A549 (cell line): ENCODE measurements around the gene KPNA5. TPM values are rescaled to one million over a fixed set of nuclear protein-coding genes. Genes with fewer than 3 reads are reported as not detected.

Experiments used
- ATAC-seq, 2 experiments: fragments of 200-7000 bp in 1 of 2; fragments of >200 bp in 1 of 2; cut with Nextera tagmentation in 1 of 2; cut with Tn5 transposase in 1 of 2; 3 replicates each; pipeline versions ENCODE4 v1.8.0 to v1.9.1; 2018 to 2020; ENCODE audit warnings: mild to moderate bottlenecking in 1 of 2, moderate library complexity in 1 of 2
- CTCF ChIA-PET: fragments of 300-600 bp; sonication (Branson Sonifier 250); formaldehyde crosslinking; extraction: SDS; loops from one replicate; lab custom pipeline; 2021; ENCODE audit warnings: antibody characterized with exemption, inconsistent platforms; lab: Yijun Ruan, JAX
- POLR2A ChIA-PET: fragments of 350-600 bp; formaldehyde crosslinking; extraction: SDS; loops from one replicate; lab custom pipeline; 2021; ENCODE audit warnings: antibody characterized with exemption, inconsistent platforms; lab: Yijun Ruan, JAX
- DNase-seq, 2 experiments: peaks; one replicate each; pipeline versions ENCODE4 v3.0.0 to v3.0.0-alpha.2; 2011 to 2016; ENCODE audit warnings: low read depth in 1 of 2, low spot score in 1 of 2
- FAIRE-seq: peaks from 2 replicates; lab custom pipeline; 2011; peaks lifted over from hg19 to GRCh38; lab: Jason Lieb, UNC
- H3K27ac ChIP-seq, 2 experiments: fragments of >200 bp; sonication (Bioruptor Twin); formaldehyde crosslinking; 3 replicates each; pipeline ENCODE4 v1.5.1; 2016 to 2017
- H3K4me1 ChIP-seq: fragments of >200 bp; sonication (Bioruptor Twin); formaldehyde crosslinking; 3 replicates; pipeline ENCODE4 v1.6.1; 2016
- H3K4me2 ChIP-seq: fragments of >200 bp; sonication (Bioruptor Twin); formaldehyde crosslinking; 3 replicates; pipeline ENCODE4 v1.6.1; 2016
- H3K4me3 ChIP-seq: fragments of >200 bp; sonication (Bioruptor Twin); formaldehyde crosslinking; 3 replicates; pipeline ENCODE4 v1.5.1; 2016
- H3K9me3 ChIP-seq: fragments of >200 bp; sonication (Bioruptor Twin); formaldehyde crosslinking; 3 replicates; pipeline ENCODE4 v1.6.1; 2016
- CEBPB ChIP-seq, 2 experiments: fragments of >200 bp in 1 of 2; sonication (Bioruptor Twin) in 1 of 2; formaldehyde crosslinking in 1 of 2; IDR thresholded peaks; 2 replicates each; pipeline ENCODE4 v1.6.1; 2012 to 2016
- EHMT2 ChIP-seq: fragments of 200-600 bp; sonication (generic); IDR thresholded peaks from 2 replicates; pipeline ENCODE4 v1.6.1; 2016; ENCODE audit warnings: antibody characterized with exemption, low read depth, mild to moderate bottlenecking, moderate library complexity
- ELK1 ChIP-seq: fragments of 150-350 bp; IDR thresholded peaks from 2 replicates; pipeline ENCODE4 v1.6.1; 2014; ENCODE audit warnings: low read depth, mild to moderate bottlenecking, low read length
- FOXS1 ChIP-seq: fragments of 250-450 bp; sonication (Bioruptor Pico); IDR thresholded peaks from 2 replicates; pipeline ENCODE4 v1.5.0; 2020; ENCODE audit warnings: mild to moderate bottlenecking, moderate library complexity
- HMGXB4 ChIP-seq: fragments of 250-450 bp; sonication (Bioruptor Pico); IDR thresholded peaks from 2 replicates; pipeline ENCODE4 v1.5.0; 2021; ENCODE audit warnings: mild to moderate bottlenecking, moderate library complexity, borderline replicate concordance
- HOXB13 ChIP-seq: fragments of 250-450 bp; sonication (Bioruptor Pico); IDR thresholded peaks from 2 replicates; pipeline ENCODE4 v1.5.0; 2020; ENCODE audit warnings: low read depth, mild to moderate bottlenecking, moderate library complexity
- JUN ChIP-seq, 2 experiments: fragments of >200 bp; sonication (Bioruptor Twin); formaldehyde crosslinking; IDR thresholded peaks; 2 replicates in 1 of 2; 3 replicates in 1 of 2; pipeline ENCODE4 v1.6.1; 2016 to 2017
- MAFK ChIP-seq: fragments of 450-650 bp; IDR thresholded peaks from 2 replicates; pipeline ENCODE4 v1.6.1; 2014; ENCODE audit not compliant: partially characterized antibody
- MYC ChIP-seq: IDR thresholded peaks from 2 replicates; pipeline ENCODE4 v1.6.1; 2012; ENCODE audit warnings: mild to moderate bottlenecking, inconsistent platforms, low read length, improper control_type of control experiment, borderline replicate concordance
- PBX3 ChIP-seq: IDR thresholded peaks from 2 replicates; pipeline ENCODE4 v1.6.1; 2012
- PHF8 ChIP-seq: fragments of 200-600 bp; sonication (generic); IDR thresholded peaks from 2 replicates; pipeline ENCODE4 v1.6.1; 2016; ENCODE audit warnings: low read depth, mild to moderate bottlenecking, antibody characterized with exemption, moderate library complexity, borderline replicate concordance
- SMC3 ChIP-seq: fragments of >200 bp; sonication (Bioruptor Twin); formaldehyde crosslinking; IDR thresholded peaks from 3 replicates; pipeline ENCODE4 v1.6.1; 2018; ENCODE audit warnings: inconsistent platforms
- TFCP2L1 ChIP-seq: fragments of 250-450 bp; sonication (Bioruptor Pico); IDR thresholded peaks from 2 replicates; pipeline ENCODE4 v1.5.0; 2021; ENCODE audit warnings: mild to moderate bottlenecking
- WGBS: methylation state at CpG from one replicate; pipeline ENCODE4 v1.1.6; 2017; ENCODE audit errors: missing lambda C conversion rate; 5-methylcytosine and 5-hydroxymethylcytosine counted together
- polyA plus RNA-seq, 4 experiments: library from polyadenylated mRNA; depleted of rRNA in 3 of 4; stranded (reverse); fragments of >200 nt; fragmentation: RNase III in 1 of 4; extraction: RNeasy Plus Mini Kit Qiagen cat#74134 plus additional on column Dnase treatment in 1 of 4; gene quantifications; 2 replicates in 3 of 4; 3 replicates in 1 of 4; pipeline ENCODE4 v1.2.3, GENCODE V29; 2011 to 2017
- TF ChIP-seq, protein P1 (sequence below): fragments of 450-650 bp; IDR thresholded peaks from 2 replicates; pipeline ENCODE4 v1.6.1; 2014; ENCODE audit warnings: antibody characterized with exemption
- TF ChIP-seq, protein P2 (sequence below): IDR thresholded peaks from 2 replicates; pipeline ENCODE4 v1.6.1; 2012; ENCODE audit warnings: low read depth, borderline replicate concordance
- TF ChIP-seq, protein P3 (sequence below): fragments of 200-600 bp; sonication (generic); IDR thresholded peaks from 2 replicates; pipeline ENCODE4 v1.6.1; 2016; ENCODE audit warnings: antibody characterized with exemption, mild to moderate bottlenecking, moderate library complexity

KPNA5 gene
- polyA plus RNA-seq, 2 of the 4 experiments (the other 2 are of a cell fraction): 2.2 to 4.5 TPM

DNA sequence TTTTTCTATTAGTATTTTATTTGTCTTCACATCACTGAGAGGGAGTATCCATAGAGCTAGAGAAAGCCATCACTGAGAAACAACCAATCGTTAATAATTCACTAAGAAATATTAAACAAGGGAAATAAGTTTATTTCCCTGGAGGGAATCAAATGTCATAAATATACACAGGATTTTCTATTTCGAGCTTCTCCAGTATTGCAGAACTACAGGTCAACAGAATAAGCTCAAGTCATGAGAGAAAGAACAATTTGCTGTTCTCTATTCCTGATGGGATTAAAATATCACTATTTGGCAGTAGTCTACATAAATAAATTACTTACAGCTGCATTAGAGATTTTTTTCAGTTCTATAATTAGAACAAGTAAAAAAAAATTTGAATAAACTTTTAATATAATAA, 86.7 kb downstream of the KPNA5 start (continued):
- TF ChIP-seq PBX3 (no peak), SMC3 (no peak), EHMT2 (no peak), FOXS1 (CRISPR knock-in tag) (no peak), JUN (IDR thresholded peaks at IDR 0.05) (no peak), HOXB13 (CRISPR knock-in tag) (no peak), MAFK (no peak), ELK1 (no peak), TFCP2L1 (CRISPR knock-in tag) (no peak), MYC (no peak)
- TF ChIP-seq, protein P1, sequence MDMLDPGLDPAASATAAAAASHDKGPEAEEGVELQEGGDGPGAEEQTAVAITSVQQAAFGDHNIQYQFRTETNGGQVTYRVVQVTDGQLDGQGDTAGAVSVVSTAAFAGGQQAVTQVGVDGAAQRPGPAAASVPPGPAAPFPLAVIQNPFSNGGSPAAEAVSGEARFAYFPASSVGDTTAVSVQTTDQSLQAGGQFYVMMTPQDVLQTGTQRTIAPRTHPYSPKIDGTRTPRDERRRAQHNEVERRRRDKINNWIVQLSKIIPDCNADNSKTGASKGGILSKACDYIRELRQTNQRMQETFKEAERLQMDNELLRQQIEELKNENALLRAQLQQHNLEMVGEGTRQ: no peak
- TF ChIP-seq, protein P2, sequence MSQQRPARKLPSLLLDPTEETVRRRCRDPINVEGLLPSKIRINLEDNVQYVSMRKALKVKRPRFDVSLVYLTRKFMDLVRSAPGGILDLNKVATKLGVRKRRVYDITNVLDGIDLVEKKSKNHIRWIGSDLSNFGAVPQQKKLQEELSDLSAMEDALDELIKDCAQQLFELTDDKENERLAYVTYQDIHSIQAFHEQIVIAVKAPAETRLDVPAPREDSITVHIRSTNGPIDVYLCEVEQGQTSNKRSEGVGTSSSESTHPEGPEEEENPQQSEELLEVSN: no peak

DNA sequence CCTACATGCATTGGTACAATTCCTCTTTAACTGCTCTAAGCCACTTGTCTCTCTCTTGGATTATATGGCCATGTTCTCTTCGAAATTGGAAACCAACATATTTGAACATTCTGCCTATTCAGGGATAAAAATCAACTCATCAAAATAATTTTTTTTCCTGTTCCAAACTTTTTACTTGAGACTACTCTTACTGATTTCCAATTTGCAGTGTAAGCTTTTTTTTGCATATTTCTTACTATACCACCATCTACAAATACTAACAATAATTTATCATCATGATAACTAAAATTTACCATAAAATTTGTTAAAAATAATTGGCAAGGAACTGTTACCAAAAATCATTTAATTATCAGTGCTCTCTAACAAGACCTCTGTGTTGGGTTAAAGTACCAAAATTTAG, 91.4 kb downstream of the KPNA5 start:
- Histone ChIP-seq H3K27ac (no peak overlapping the region), H3K4me2 (no peak overlapping the region), H3K4me1 (no peaks in the 10 kb centered on the region)
- POLR2A ChIA-PET: no interaction called here
- WGBS: 5% methylated on average over 1 of the region's 1 CpG
- TF ChIP-seq HMGXB4: no peak
- TF ChIP-seq MAFK: peak; percentile 52
- TF ChIP-seq, all 56 proteins: peak for 1
- FAIRE-seq: no peak
- no peak overlapping the region for H3K4me3 ChIP-seq
- no peak for ATAC-seq
- CTCF ChIA-PET: no interaction called here
- no peak for DNase-seq
- H3K9me3 ChIP-seq: no peaks in the 10 kb centered on the region

- POLR2A ChIA-PET: no interaction called here
- TF ChIP-seq, protein P3, sequence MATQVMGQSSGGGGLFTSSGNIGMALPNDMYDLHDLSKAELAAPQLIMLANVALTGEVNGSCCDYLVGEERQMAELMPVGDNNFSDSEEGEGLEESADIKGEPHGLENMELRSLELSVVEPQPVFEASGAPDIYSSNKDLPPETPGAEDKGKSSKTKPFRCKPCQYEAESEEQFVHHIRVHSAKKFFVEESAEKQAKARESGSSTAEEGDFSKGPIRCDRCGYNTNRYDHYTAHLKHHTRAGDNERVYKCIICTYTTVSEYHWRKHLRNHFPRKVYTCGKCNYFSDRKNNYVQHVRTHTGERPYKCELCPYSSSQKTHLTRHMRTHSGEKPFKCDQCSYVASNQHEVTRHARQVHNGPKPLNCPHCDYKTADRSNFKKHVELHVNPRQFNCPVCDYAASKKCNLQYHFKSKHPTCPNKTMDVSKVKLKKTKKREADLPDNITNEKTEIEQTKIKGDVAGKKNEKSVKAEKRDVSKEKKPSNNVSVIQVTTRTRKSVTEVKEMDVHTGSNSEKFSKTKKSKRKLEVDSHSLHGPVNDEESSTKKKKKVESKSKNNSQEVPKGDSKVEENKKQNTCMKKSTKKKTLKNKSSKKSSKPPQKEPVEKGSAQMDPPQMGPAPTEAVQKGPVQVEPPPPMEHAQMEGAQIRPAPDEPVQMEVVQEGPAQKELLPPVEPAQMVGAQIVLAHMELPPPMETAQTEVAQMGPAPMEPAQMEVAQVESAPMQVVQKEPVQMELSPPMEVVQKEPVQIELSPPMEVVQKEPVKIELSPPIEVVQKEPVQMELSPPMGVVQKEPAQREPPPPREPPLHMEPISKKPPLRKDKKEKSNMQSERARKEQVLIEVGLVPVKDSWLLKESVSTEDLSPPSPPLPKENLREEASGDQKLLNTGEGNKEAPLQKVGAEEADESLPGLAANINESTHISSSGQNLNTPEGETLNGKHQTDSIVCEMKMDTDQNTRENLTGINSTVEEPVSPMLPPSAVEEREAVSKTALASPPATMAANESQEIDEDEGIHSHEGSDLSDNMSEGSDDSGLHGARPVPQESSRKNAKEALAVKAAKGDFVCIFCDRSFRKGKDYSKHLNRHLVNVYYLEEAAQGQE: no peak
- TF ChIP-seq CEBPB (IDR thresholded peaks at IDR 0.05) (no peak), PHF8 (no peak)
- DNase-seq (no peak), ATAC-seq (no peak), FAIRE-seq (no peak)
- Histone ChIP-seq H3K27ac (no peak overlapping the region), H3K4me3 (no peak overlapping the region), H3K4me2 (no peak overlapping the region), H3K4me1 (no peaks in the 10 kb centered on the region), H3K9me3 (no peaks in the 10 kb centered on the region)
- WGBS: 10% methylated on average over 1 of the region's 1 CpG
- CTCF ChIA-PET: no interaction called here
Observed at GRCh38 chr6:116773886-116774285, 92.9 kb downstream of the KPNA5 start.
